ENCODE data around the gene LAMA1. TPM values are rescaled to one million over a fixed set of nuclear protein-coding genes. Genes with fewer than 3 reads are reported as not detected.

LAMA1 gene
- total RNA-seq, 4 donors from 2014 or later = 0.83 to 3.2 (median 1.4) TPM

DNA sequence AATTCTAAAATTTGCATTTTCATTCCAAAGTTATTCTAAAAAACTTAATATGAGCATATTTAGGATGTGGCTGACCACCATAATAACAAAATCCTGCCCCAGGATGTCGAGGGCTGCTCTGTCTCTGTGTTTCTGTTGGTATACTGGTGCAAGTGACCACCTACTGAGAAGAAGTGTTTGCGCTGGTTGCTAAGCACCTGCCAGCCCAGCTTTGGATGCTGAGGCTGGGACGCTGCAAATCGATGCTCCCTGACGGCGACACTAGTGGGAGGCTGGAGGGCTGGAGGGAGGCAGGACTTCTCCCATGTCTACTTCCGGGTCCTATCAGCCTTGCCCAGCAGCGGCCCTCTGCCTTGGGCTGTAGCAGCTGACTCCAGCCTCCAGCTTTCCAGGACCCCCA, 45.0 kb downstream of the LAMA1 start:
- TF ChIP-seq POLR2AphosphoS5 (IDR thresholded peaks at IDR 0.05) = no peak
- no peak for TF ChIP-seq CTCF (IDR thresholded peaks at IDR 0.05)
- no peak for TF ChIP-seq EP300 (IDR thresholded peaks at IDR 0.05)
- TF ChIP-seq POLR2A (IDR thresholded peaks at IDR 0.05) = no peak
- H3K27me3 ChIP-seq = no peaks in the 10 kb centered on the region
- H3K9me3 ChIP-seq = no peaks in the 10 kb centered on the region
- DNase-seq (ENCODE audit: low spot score in 2 of 2) = no peak
- H3K4me3 ChIP-seq = no peak overlapping the region
- H3K36me3 ChIP-seq = no peaks in the 10 kb centered on the region
- H3K27ac ChIP-seq = no peak overlapping the region
- H3K4me1 ChIP-seq = no peaks in the 10 kb centered on the region
- WGBS = 93% methylated on average over 8 of the region's 8 CpGs

DNA sequence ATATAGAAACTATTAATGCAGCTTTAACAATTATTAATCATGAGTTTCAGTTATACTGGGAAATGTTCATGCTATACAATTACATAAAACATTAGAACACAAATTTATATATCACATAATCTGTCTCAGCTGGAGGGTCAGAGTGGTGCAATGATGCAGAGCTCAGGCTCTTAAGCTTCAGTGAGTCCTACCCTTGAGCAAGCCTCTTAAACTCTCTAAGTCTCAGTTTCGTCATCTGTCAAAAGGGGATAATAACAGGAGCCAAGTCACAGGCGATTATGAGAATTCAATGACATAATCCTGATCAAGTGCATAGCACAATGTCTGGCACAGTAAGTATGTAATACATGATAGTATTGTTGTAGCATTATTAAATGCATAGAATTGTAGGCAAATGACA, 46.0 kb downstream of the LAMA1 start:
- WGBS = 71% methylated on average over 2 of the region's 2 CpGs
- H3K9me3 ChIP-seq = no peaks in the 10 kb centered on the region
- no peaks in the 10 kb centered on the region for H3K4me1 ChIP-seq
- no peak for DNase-seq (ENCODE audit: low spot score in 2 of 2)
- H3K27ac ChIP-seq = no peak overlapping the region
- TF ChIP-seq EP300 (IDR thresholded peaks at IDR 0.05) (no peak), POLR2AphosphoS5 (IDR thresholded peaks at IDR 0.05) (no peak), CTCF (IDR thresholded peaks at IDR 0.05) (no peak), POLR2A (IDR thresholded peaks at IDR 0.05) (no peak)
- no peaks in the 10 kb centered on the region for H3K36me3 ChIP-seq
- H3K27me3 ChIP-seq = no peaks in the 10 kb centered on the region
- no peak overlapping the region for H3K4me3 ChIP-seq

DNA sequence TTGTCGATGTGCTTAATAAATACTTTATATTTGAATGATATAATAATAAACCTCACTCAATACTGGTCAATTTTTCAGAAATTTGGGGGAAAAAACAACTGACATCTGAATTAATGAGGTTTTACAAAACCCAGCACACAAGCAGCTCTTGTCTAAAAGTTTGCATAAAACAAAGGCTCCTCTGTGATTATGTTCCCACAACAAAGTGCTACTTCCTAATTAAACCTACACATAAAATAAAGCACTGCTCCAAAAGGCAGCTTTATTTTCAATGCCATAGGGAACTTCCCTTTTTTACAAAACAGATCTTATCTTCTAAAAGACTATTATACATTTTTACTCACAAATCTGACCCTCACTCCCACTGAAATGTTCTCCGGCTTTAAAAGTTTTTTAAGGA, 47.1 kb downstream of the LAMA1 start:
- no peak for DNase-seq (ENCODE audit: low spot score in 2 of 2)
- H3K36me3 ChIP-seq = no peaks in the 10 kb centered on the region
- WGBS = 83% methylated on average over 2 of the region's 2 CpGs
- TF ChIP-seq CTCF (IDR thresholded peaks at IDR 0.05) (no peak), POLR2A (IDR thresholded peaks at IDR 0.05) (no peak), EP300 (IDR thresholded peaks at IDR 0.05) (no peak), POLR2AphosphoS5 (IDR thresholded peaks at IDR 0.05) (no peak)
- H3K9me3 ChIP-seq = no peaks in the 10 kb centered on the region
- H3K4me1 ChIP-seq = no peaks in the 10 kb centered on the region
- no peaks in the 10 kb centered on the region for H3K27me3 ChIP-seq
- H3K4me3 ChIP-seq = no peak overlapping the region
- H3K27ac ChIP-seq = no peak overlapping the region

DNA sequence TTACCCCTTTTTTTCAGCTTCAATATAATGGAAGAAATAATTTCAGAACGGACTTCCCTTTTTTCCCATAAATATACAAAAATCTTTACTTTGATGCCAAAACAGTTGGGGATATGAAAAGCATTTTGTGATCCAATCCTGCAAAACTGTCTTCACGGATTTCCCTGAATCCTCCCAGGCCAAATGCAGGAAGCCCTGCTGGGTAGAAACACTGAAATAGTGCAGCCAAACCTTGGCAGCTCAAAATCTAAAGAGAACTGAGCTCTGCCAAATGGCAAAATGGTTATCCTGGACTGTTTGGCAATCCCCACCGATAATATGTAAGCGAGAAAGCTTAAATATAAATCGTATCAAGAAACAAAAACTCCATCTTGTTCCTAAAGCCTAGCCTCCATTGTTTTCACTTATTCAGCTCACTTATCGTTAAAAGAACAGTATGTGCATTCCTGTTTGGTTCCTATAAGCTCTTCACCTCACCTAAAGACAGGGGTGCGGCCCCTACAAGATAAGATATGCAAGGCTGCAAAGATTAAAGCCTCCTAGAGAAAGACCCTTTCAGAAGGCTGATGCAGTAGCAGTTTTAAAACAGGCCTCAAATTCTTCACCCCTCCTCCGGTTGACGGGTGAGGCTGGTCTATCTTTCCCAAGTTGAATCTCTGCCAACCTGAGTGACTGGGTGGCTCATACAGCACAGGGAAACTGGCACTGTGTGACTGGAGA, 48.6 kb downstream of the LAMA1 start:
- WGBS = 89% methylated on average over 9 of the region's 9 CpGs

More for the DNA sequence above, 48.6 kb downstream of the LAMA1 start:
- Histone ChIP-seq H3K36me3 (no peaks in the 10 kb centered on the region), H3K4me1 (no peaks in the 10 kb centered on the region), H3K9me3 (no peaks in the 10 kb centered on the region), H3K27ac (no peak overlapping the region), H3K4me3 (no peak overlapping the region), H3K27me3 (no peaks in the 10 kb centered on the region)
- TF ChIP-seq CTCF (IDR thresholded peaks at IDR 0.05) (no peak), POLR2AphosphoS5 (IDR thresholded peaks at IDR 0.05) (no peak), POLR2A (IDR thresholded peaks at IDR 0.05) (no peak), EP300 (IDR thresholded peaks at IDR 0.05) (no peak)
- DNase-seq (ENCODE audit: low spot score in 2 of 2) = no peak
